RWPE1 (cell line): ENCODE results near the gene ABHD17A.

Source experiments
- CTCF ChIA-PET: fragments of 350-600 bp; sonication (Branson Sonifier 250); formaldehyde crosslinking; extraction: SDS; loops from one replicate; lab custom pipeline; 2021; lab: Yijun Ruan, JAX
- POLR2A ChIA-PET: fragments of 400-600 bp; formaldehyde crosslinking; extraction: SDS; loops from one replicate; lab custom pipeline; 2020; ENCODE audit warnings: antibody characterized with exemption; ENCODE audit not compliant: low non-redundant PET; lab: Yijun Ruan, JAX
- DNase-seq: peaks from one replicate; pipeline ENCODE4 v3.0.0; 2012; ENCODE audit warnings: low spot score
- H3K27ac ChIP-seq: fragments of 450-650 bp; 2 replicates; pipeline ENCODE4 v1.5.1; 2017
- TF ChIP-seq, protein P1 (sequence below): fragments of 450-650 bp; conservative IDR thresholded peaks from 2 replicates; pipeline ENCODE4 v1.5.1; 2017; ENCODE audit warnings: low read depth, mild to moderate bottlenecking

Gene ABHD17A

DNA sequence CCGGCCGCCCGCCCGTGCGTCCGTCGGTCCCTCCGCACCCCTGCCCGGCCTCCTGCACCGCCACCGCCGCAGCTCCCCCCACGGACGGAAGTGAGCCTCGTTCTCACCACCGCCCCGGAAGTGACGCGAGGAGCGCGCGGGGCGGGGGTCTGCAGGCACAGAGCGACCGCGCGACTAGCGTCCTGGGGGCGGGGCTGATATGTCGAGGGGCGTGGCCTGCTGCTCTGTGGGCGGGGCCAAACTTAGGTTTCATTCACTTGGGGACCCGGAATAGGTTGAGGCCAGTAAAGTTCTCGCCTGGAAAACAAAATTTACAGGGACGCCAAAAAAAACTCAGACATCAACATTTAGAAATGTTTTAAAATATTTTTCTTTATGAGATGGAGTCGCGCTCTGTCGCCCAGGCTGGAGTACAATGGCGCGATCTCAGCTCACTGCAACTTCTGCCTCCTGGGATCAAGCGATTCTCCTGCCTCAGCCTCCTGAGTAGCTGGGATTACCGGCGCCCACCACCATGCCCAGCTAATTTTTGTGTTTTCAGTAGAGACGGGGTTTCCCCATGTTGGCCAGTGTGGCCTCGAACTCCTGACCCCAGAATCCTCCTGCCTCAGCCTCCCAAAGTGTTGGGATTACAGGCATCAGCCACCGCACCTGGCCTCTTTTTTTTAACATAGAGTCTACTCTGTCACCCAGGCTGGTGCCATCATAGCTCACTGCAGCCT, at the start of gene ABHD17A:
ABHD17A (minus strand) TSS at position 99 of the 722 bp plus-strand sequence. CDS start 3,930 bp downstream, outside the sequence.
- peak; percentile 89 for DNase-seq
- ChIA-PET POLR2A (interaction anchor here (0.5 to 1.0 kb wide), 3 partner anchors 9 to 682 kb away, joined by 3 to 4 read pairs (median 3); partner anchors contain the start of genes ADAT3 and SCAMP4), CTCF (interaction anchor here (0.6 to 0.7 kb wide), 2 partner anchors 192 to 1116 kb away, joined by 3 to 5 read pairs; no protein-coding TSS in a partner anchor)
- H3K27ac ChIP-seq: peak within 1 kb of the TSS; percentile 82

DNA sequence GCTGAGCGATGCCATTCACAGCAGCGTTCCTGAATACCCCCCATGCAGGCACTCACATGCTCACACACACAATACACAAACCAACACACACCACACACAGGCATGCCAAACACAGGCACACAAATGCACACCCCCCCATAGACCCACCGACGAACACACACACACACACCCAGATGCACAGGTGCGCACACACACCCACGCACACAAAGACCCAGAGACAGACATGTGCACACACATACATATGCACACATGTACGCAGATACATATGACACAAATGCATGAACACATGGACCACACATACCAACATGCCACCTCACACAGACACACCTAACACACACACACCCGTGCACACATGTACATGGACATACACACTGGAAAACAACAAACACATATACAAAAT, 48.6 kb upstream of the ABHD17A start:
- no peak overlapping the region for H3K27ac ChIP-seq
- ChIA-PET CTCF (no interaction called here), POLR2A (no interaction called here)
- TF ChIP-seq, protein P1, sequence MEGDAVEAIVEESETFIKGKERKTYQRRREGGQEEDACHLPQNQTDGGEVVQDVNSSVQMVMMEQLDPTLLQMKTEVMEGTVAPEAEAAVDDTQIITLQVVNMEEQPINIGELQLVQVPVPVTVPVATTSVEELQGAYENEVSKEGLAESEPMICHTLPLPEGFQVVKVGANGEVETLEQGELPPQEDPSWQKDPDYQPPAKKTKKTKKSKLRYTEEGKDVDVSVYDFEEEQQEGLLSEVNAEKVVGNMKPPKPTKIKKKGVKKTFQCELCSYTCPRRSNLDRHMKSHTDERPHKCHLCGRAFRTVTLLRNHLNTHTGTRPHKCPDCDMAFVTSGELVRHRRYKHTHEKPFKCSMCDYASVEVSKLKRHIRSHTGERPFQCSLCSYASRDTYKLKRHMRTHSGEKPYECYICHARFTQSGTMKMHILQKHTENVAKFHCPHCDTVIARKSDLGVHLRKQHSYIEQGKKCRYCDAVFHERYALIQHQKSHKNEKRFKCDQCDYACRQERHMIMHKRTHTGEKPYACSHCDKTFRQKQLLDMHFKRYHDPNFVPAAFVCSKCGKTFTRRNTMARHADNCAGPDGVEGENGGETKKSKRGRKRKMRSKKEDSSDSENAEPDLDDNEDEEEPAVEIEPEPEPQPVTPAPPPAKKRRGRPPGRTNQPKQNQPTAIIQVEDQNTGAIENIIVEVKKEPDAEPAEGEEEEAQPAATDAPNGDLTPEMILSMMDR: no peak
- DNase-seq: no peak

DNA sequence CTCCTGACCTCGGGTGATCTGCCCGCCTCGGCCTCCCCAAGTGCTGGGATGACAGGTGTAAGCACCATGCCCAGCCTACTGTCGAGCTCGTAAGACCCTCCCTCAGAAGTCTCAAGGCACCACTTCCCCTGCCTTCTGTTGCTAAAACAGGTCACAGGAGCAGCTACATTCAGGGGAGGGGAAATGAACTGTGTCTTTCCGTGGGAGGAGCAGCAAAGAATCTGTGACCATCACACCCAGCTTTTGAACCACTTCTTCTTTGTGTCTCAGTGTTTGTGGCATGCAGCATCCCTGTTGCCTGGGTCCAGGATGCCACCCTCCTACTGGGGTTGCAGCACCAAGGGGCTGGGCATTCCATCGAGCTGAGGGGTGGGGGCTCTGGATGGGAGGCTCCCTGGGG, 47.9 kb upstream of the ABHD17A start:
- ChIA-PET POLR2A (no interaction called here), CTCF (interaction anchor here (0.5 kb wide), 1 partner anchor 12 kb away, joined by 5 read pairs; no protein-coding TSS in a partner anchor)
- no peak for DNase-seq
- H3K27ac ChIP-seq: no peak overlapping the region
- TF ChIP-seq, protein P1: no peak

DNA sequence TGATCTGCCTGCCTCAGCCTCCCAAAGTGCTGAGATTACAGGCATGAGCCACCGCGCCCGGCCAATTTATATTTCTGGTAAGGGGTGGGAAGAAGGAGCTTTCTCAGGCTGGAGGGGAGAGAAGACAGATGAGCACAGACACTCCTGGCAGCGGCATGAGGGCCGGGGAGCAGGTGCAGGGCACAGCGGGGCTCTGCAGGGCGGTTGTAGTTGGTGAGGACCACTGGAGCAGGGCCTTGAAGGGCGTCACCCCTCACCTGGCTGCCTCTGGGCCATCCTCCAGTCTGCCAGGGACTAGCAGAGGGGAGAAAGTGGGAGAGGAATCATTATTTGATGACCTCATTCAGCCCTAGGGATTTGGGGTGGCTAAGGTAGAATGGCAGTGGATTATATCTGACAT, 47.1 kb upstream of the ABHD17A start:
- ChIA-PET CTCF (no interaction called here), POLR2A (no interaction called here)
- DNase-seq: no peak
- H3K27ac ChIP-seq: no peak overlapping the region
- TF ChIP-seq, protein P1: no peak

DNA sequence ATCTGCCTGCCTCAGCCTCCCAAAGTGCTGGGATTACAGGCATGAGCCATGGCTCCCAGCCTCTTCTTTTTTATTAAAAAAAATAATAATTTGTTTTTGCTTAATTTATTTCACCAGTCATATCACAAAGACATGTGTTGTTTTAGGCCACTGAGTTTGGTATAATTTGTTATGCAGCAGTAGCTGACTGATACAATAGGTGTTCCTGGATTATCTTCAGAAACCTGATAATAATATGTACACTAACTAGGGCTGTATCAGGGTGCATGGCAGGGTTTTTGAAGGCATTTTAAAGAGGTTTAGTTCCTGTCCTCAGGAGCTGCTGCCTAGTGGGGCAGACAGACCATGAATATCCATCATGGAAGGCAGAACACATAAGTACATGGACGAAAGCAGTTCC, 46.1 kb upstream of the ABHD17A start:
- TF ChIP-seq, protein P1: no peak
- H3K27ac ChIP-seq: no peak overlapping the region
- POLR2A ChIA-PET: no interaction called here
- DNase-seq: no peak
- CTCF ChIA-PET: no interaction called here

DNA sequence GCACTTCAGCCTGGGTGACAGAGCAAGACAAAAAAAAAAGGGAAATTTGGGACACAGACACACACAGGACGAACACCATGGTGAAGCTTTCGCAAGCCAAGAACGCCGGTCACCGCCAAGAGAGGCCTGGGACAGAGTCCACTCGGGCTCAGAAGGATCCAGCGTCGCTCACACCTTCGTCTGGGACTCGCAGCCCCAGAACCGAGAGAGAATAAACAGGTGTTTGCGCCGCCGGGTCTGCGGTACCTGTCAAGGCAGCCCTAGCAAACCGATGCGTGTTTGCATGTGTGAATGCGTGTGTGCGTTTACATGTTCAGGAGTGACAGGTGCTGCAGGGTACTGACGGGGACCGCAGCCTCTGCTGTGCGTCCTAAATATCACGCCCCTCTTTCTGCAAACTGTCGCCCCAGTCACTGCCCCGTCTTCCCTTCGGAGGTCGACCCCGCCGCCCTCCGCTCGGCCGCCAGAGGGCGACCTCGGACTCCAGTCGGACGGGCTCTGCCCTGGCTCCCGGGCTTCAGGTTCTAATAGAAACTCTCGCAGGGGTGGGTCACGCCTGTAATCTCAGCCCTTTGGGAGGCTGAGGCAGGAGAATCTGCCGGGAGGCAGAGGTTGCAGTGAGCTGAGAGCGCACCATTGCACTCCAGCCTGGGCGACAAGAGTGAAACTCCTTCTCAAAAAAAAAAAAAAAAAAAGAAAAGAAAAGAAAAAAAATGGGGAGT, 43.9 kb upstream of the ABHD17A start:
- peak; percentile 80 for DNase-seq
- POLR2A ChIA-PET: no interaction called here
- TF ChIP-seq, protein P1: peak; percentile 91
- CTCF ChIA-PET: interaction anchor here (0.6 to 1.4 kb wide), 15 partner anchors 12 to 284 kb away, joined by 3 to 8 read pairs (median 3); no protein-coding TSS in a partner anchor
- peak overlapping the region; percentile 18; the same call in 1 of the 2 replicates for H3K27ac ChIP-seq
